Duodenal mucosa (tissue), 2 donors: ENCODE results near the gene CCDC91.

Experiments used
- H3K27ac ChIP-seq: one replicate; pipeline ENCODE4 v1.7.0; 2013; ENCODE audit warnings: low read depth, low read length
- H3K27me3 ChIP-seq, 2 donors: one replicate each; pipeline ENCODE4 v1.7.0; 2013; ENCODE audit warnings: low read length in 2 of 2, control low read depth in 1 of 2; ENCODE audit not compliant: insufficient read depth in 2 of 2, control insufficient read depth in 1 of 2
- H3K36me3 ChIP-seq, 2 donors: one replicate each; pipeline ENCODE4 v1.7.0; 2013; ENCODE audit warnings: low read length in 2 of 2, control low read depth in 1 of 2; ENCODE audit not compliant: insufficient read depth in 2 of 2, control insufficient read depth in 1 of 2
- H3K4me1 ChIP-seq, 2 donors: one replicate each; pipeline ENCODE4 v1.7.0; 2013; ENCODE audit warnings: low read length in 2 of 2, control low read depth in 1 of 2; ENCODE audit not compliant: insufficient read depth in 2 of 2, control insufficient read depth in 1 of 2
- H3K4me3 ChIP-seq, 2 donors: one replicate each; pipeline ENCODE4 v1.7.0; 2013; ENCODE audit warnings: low read length in 2 of 2, low read depth in 1 of 2
- H3K9ac ChIP-seq, 2 donors: one replicate each; pipeline ENCODE4 v1.7.0; 2013; ENCODE audit warnings: low read length in 2 of 2, low read depth in 1 of 2
- H3K9me3 ChIP-seq, 2 donors: one replicate each; pipeline ENCODE4 v1.7.0; 2013; ENCODE audit warnings: low read length in 2 of 2, control low read depth in 1 of 2; ENCODE audit not compliant: control insufficient read depth in 1 of 2

Gene CCDC91

GRCh38 chr12:28486521-28486920 is 296.3 kb downstream of the CCDC91 start:
- H3K9ac ChIP-seq = no peak overlapping the region
- no peaks in the 10 kb centered on the region for H3K4me1 ChIP-seq
- H3K4me3 ChIP-seq = no peak overlapping the region
- no peaks in the 10 kb centered on the region for H3K9me3 ChIP-seq
- H3K27ac ChIP-seq = no peak overlapping the region
- H3K27me3 ChIP-seq = no peaks in the 10 kb centered on the region
- no peaks in the 10 kb centered on the region for H3K36me3 ChIP-seq

DNA sequence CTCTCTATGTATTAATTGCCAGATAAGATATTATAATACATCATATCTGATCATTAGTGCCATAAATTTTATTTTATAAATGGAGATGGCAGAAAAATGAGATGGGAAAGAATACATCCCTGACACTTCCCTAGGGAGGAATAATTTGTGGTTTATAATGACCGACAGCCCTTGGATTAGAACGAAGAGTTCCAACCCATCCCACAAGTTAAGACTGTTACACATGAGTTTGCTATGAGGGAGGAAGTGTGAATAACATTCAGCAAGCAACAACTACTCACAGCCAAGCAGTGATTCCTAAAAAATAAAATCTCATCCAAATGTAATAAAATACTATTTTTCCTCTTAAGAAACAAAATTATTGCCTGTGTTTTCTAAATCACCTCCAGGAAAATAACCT is 299.0 kb downstream of the CCDC91 start:
- Histone ChIP-seq H3K4me3 (no peak overlapping the region), H3K36me3 (no peaks in the 10 kb centered on the region), H3K4me1 (no peaks in the 10 kb centered on the region), H3K27me3 (no peaks in the 10 kb centered on the region), H3K9ac (no peak overlapping the region), H3K9me3 (no peaks in the 10 kb centered on the region), H3K27ac (no peak overlapping the region)

DNA sequence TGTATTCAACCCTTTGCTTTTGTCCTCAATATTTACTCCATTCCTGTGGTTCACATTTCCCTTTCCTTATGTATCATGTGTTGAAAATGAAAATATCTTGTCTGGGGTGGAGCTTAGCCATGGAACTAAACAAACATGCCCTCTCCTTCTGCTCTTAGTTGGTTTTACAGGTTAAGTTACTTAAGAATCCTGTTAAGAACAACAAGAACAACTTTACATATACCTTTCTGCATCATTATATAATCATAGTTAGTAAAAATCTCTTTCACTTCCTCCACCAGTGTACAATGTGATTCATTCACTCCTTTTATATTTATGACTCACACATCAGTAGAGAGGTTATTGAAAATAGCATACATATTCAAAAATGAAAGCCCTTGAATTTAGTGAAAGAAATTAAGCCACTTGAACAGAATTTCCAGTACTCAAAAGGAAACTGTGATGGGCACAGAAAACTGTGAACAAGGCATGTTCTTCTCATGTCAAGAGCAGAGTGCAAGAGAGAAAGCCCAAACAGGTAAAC is 307.7 kb downstream of the CCDC91 start:
- Histone ChIP-seq H3K9me3 (no peaks in the 10 kb centered on the region), H3K4me1 (peaks cover 0 to 7% of the 10 kb centered on the region in 2 donors), H3K9ac (no peak overlapping the region), H3K27me3 (no peaks in the 10 kb centered on the region), H3K36me3 (no peaks in the 10 kb centered on the region), H3K4me3 (no peak overlapping the region), H3K27ac (no peak overlapping the region)

- H3K9me3 ChIP-seq = no peaks in the 10 kb centered on the region
- no peaks in the 10 kb centered on the region for H3K36me3 ChIP-seq
- H3K27me3 ChIP-seq = no peaks in the 10 kb centered on the region
- no peak overlapping the region for H3K9ac ChIP-seq
- no peak overlapping the region for H3K27ac ChIP-seq
- H3K4me3 ChIP-seq = no peak overlapping the region
- H3K4me1 ChIP-seq = peaks cover 0 to 7% of the 10 kb centered on the region in 2 donors
These were observed 308.6 kb downstream of the CCDC91 start for GRCh38 chr12:28498850-28499249.

- Histone ChIP-seq H3K36me3 (no peaks in the 10 kb centered on the region), H3K4me1 (peaks cover 0 to 7% of the 10 kb centered on the region in 2 donors), H3K27ac (no peak overlapping the region), H3K4me3 (no peak overlapping the region), H3K9ac (no peak overlapping the region), H3K9me3 (no peaks in the 10 kb centered on the region), H3K27me3 (no peaks in the 10 kb centered on the region)
These were observed 310.2 kb downstream of the CCDC91 start for GRCh38 chr12:28500373-28501024.

- Histone ChIP-seq H3K9ac (no peak overlapping the region), H3K27me3 (no peaks in the 10 kb centered on the region), H3K4me1 (no peaks in the 10 kb centered on the region), H3K9me3 (no peaks in the 10 kb centered on the region), H3K4me3 (no peak overlapping the region), H3K36me3 (no peaks in the 10 kb centered on the region), H3K27ac (no peak overlapping the region)
These were observed 316.0 kb downstream of the CCDC91 start for GRCh38 chr12:28506271-28506670.

GRCh38 chr12:28507033-28507432 is 316.8 kb downstream of the CCDC91 start:
- H3K27ac ChIP-seq = no peak overlapping the region
- no peaks in the 10 kb centered on the region for H3K36me3 ChIP-seq
- no peak overlapping the region for H3K4me3 ChIP-seq
- H3K4me1 ChIP-seq = no peaks in the 10 kb centered on the region
- H3K9ac ChIP-seq = no peak overlapping the region
- no peaks in the 10 kb centered on the region for H3K9me3 ChIP-seq
- no peaks in the 10 kb centered on the region for H3K27me3 ChIP-seq

GRCh38 chr12:28507867-28508266 is 317.6 kb downstream of the CCDC91 start:
- Histone ChIP-seq H3K9me3 (no peaks in the 10 kb centered on the region), H3K27me3 (no peaks in the 10 kb centered on the region), H3K9ac (no peak overlapping the region), H3K4me3 (no peak overlapping the region), H3K27ac (no peak overlapping the region), H3K4me1 (no peaks in the 10 kb centered on the region), H3K36me3 (no peaks in the 10 kb centered on the region)

DNA sequence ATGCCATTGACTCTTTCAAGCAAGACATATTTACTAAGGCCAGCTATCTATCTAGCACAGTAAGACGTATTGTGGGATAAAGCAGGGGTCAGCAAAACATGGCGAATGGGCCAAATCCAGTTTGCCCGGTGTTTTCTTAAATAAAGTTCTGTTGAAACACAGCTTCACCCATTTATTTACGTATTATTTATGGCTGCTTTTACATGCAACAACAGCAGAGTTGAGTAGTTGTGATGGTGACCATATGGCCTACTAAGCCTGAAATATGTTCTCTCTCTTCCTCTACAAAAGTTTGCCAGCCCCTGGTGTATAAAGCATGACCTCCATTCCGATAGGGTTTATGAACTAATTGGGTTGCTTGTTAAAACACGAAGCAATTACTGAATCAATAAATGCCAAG is 322.1 kb downstream of the CCDC91 start:
- Histone ChIP-seq H3K36me3 (no peaks in the 10 kb centered on the region), H3K9ac (no peak overlapping the region), H3K27me3 (no peaks in the 10 kb centered on the region)

DNA sequence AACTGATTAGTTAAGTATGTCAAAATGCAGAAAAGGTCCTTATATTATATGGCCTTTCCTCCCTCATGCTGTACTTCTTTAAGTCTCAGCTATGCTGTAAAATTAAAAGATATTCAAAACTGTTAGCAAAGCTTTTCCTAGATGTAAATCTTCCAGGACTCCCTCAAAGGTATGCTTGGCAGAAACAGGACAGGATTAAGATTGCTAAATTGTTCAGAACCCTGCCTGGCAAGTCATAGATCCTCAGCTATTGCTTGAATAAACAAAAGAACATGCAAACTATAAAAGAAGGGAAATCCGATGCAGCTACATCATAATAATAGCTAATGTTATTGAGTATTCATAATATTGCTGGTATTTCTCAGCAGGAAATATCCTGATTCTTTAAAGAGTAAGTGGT is 322.6 kb downstream of the CCDC91 start:
- H3K27ac ChIP-seq = no peak overlapping the region
- H3K4me1 ChIP-seq = no peaks in the 10 kb centered on the region
- no peak overlapping the region for H3K4me3 ChIP-seq
- H3K9ac ChIP-seq = no peak overlapping the region
- no peaks in the 10 kb centered on the region for H3K9me3 ChIP-seq
- H3K36me3 ChIP-seq = no peaks in the 10 kb centered on the region
- H3K27me3 ChIP-seq = no peaks in the 10 kb centered on the region

More for the DNA sequence above, 322.1 kb downstream of the CCDC91 start:
- Histone ChIP-seq H3K27ac (no peak overlapping the region), H3K9me3 (no peaks in the 10 kb centered on the region), H3K4me3 (no peak overlapping the region), H3K4me1 (no peaks in the 10 kb centered on the region)
